GM19452 (cell line): ENCODE data around the gene EXOC1.
"Not testable (repeated sequence)": the region's sequence is repeated elsewhere in the genome, so short reads cannot be mapped to it uniquely, and the experiment has no call there.

Source experiments
- ATAC-seq: cut with Tn5 transposase; IDR thresholded peaks from one replicate; pipeline ENCODE4 v1.9.1; 2021; ENCODE audit not compliant: unreplicated experiment

EXOC1 gene

GRCh38 chr4:55906323-55906722 lies 52.9 kb downstream of the EXOC1 start:
- ATAC-seq, result no peak

GRCh38 chr4:55906989-55907388 lies 53.5 kb downstream of the EXOC1 start:
- ATAC-seq, result no peak

GRCh38 chr4:55907469-55907868 lies 54.0 kb downstream of the EXOC1 start:
- no peak for ATAC-seq

GRCh38 chr4:55910140-55910539 lies 56.7 kb downstream of the EXOC1 start:
- no peak for ATAC-seq

GRCh38 chr4:55912249-55912648 lies 58.8 kb downstream of the EXOC1 start:
- ATAC-seq, result no peak

GRCh38 chr4:55920571-55920970 lies 67.1 kb downstream of the EXOC1 start:
- no peak for ATAC-seq

GRCh38 chr4:55921093-55921492 lies 67.6 kb downstream of the EXOC1 start:
- ATAC-seq, result no peak

- no peak for ATAC-seq
These were observed 71.8 kb downstream of the EXOC1 start for GRCh38 chr4:55925241-55925640.

GRCh38 chr4:55926610-55927009 lies 73.2 kb downstream of the EXOC1 start:
- no peak for ATAC-seq

- no peak for ATAC-seq
These were observed 74.5 kb downstream of the EXOC1 start for GRCh38 chr4:55927803-55928437.

- no peak for ATAC-seq
These were observed 75.4 kb downstream of the EXOC1 start for GRCh38 chr4:55928846-55929245.

GRCh38 chr4:55931043-55931442 lies 77.6 kb downstream of the EXOC1 start:
- no peak for ATAC-seq

GRCh38 chr4:55931833-55932232 lies 78.4 kb downstream of the EXOC1 start:
- ATAC-seq, result no peak

GRCh38 chr4:55932511-55932910 lies 79.1 kb downstream of the EXOC1 start:
- no peak for ATAC-seq

GRCh38 chr4:55933611-55934010 lies 80.2 kb downstream of the EXOC1 start:
- no peak for ATAC-seq

GRCh38 chr4:55935907-55936306 lies 82.5 kb downstream of the EXOC1 start:
- ATAC-seq, result not testable (repeated sequence)

- no peak for ATAC-seq
These were observed 85.0 kb downstream of the EXOC1 start for GRCh38 chr4:55938481-55938880.

- no peak for ATAC-seq
These were observed 86.0 kb downstream of the EXOC1 start for GRCh38 chr4:55939421-55939820.

- no peak for ATAC-seq
These were observed 88.5 kb downstream of the EXOC1 start for GRCh38 chr4:55941881-55942396.

GRCh38 chr4:55947254-55947882 lies 93.9 kb downstream of the EXOC1 start:
- peak; percentile 28 for ATAC-seq

- ATAC-seq, result peak; percentile 1
These were observed 94.7 kb downstream of the EXOC1 start for GRCh38 chr4:55947912-55948725.
